ENCODE data around the gene DSCAM. TPM values are rescaled to one million over a fixed set of nuclear protein-coding genes. Genes with fewer than 3 reads are reported as not detected.

The DSCAM gene
- total and polyA plus RNA-seq, 2 experiments from 2014 or later: 0.07 TPM; not detected in 1

DNA sequence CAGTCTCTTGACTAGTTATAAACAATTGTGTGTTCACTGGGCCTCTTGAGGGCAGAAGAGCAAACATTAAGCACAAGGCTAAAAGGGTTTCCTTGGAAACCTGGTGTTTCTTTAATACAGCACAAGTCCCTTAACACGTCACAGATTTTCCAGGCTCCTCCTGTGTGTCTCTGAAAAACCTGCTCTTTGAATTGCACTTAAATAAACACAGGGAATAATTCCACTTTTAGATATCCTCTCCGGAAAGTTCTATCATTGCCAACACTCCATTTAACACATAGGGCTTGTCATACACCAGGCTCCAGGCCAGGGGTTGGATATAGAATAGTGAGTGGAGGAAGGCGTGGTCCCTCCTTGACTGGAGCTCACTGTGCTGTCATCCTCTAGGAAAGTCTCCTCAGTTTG is 442.6 kb downstream of the DSCAM start:
- H3K27me3 Mint-ChIP-seq (ENCODE audit: insufficient read depth, low read depth, poor library complexity): no peaks in the 10 kb centered on the region
- H3K4me2 ChIP-seq: no peak overlapping the region
- H3F3A ChIP-seq (replicated peaks; ENCODE audit: low read depth): no peaks in the 10 kb centered on the region
- H4K20me1 ChIP-seq (replicated peaks; ENCODE audit: insufficient read depth): no peaks in the 10 kb centered on the region
- no peak for ATAC-seq
- H3K9me2 ChIP-seq (ENCODE audit: insufficient read depth): no peaks in the 10 kb centered on the region
- no peak overlapping the region for H3K4me3 Mint-ChIP-seq
- DNase-seq (ENCODE audit: low spot score): no peak
- no peaks in the 10 kb centered on the region for H3K27me3 ChIP-seq (ENCODE audit: insufficient read depth)
- TF ChIP-seq EZH2 (IDR thresholded peaks at IDR 0.05; ENCODE audit: low read depth, unreplicated experiment): no peak
- TF ChIP-seq, protein P1, sequence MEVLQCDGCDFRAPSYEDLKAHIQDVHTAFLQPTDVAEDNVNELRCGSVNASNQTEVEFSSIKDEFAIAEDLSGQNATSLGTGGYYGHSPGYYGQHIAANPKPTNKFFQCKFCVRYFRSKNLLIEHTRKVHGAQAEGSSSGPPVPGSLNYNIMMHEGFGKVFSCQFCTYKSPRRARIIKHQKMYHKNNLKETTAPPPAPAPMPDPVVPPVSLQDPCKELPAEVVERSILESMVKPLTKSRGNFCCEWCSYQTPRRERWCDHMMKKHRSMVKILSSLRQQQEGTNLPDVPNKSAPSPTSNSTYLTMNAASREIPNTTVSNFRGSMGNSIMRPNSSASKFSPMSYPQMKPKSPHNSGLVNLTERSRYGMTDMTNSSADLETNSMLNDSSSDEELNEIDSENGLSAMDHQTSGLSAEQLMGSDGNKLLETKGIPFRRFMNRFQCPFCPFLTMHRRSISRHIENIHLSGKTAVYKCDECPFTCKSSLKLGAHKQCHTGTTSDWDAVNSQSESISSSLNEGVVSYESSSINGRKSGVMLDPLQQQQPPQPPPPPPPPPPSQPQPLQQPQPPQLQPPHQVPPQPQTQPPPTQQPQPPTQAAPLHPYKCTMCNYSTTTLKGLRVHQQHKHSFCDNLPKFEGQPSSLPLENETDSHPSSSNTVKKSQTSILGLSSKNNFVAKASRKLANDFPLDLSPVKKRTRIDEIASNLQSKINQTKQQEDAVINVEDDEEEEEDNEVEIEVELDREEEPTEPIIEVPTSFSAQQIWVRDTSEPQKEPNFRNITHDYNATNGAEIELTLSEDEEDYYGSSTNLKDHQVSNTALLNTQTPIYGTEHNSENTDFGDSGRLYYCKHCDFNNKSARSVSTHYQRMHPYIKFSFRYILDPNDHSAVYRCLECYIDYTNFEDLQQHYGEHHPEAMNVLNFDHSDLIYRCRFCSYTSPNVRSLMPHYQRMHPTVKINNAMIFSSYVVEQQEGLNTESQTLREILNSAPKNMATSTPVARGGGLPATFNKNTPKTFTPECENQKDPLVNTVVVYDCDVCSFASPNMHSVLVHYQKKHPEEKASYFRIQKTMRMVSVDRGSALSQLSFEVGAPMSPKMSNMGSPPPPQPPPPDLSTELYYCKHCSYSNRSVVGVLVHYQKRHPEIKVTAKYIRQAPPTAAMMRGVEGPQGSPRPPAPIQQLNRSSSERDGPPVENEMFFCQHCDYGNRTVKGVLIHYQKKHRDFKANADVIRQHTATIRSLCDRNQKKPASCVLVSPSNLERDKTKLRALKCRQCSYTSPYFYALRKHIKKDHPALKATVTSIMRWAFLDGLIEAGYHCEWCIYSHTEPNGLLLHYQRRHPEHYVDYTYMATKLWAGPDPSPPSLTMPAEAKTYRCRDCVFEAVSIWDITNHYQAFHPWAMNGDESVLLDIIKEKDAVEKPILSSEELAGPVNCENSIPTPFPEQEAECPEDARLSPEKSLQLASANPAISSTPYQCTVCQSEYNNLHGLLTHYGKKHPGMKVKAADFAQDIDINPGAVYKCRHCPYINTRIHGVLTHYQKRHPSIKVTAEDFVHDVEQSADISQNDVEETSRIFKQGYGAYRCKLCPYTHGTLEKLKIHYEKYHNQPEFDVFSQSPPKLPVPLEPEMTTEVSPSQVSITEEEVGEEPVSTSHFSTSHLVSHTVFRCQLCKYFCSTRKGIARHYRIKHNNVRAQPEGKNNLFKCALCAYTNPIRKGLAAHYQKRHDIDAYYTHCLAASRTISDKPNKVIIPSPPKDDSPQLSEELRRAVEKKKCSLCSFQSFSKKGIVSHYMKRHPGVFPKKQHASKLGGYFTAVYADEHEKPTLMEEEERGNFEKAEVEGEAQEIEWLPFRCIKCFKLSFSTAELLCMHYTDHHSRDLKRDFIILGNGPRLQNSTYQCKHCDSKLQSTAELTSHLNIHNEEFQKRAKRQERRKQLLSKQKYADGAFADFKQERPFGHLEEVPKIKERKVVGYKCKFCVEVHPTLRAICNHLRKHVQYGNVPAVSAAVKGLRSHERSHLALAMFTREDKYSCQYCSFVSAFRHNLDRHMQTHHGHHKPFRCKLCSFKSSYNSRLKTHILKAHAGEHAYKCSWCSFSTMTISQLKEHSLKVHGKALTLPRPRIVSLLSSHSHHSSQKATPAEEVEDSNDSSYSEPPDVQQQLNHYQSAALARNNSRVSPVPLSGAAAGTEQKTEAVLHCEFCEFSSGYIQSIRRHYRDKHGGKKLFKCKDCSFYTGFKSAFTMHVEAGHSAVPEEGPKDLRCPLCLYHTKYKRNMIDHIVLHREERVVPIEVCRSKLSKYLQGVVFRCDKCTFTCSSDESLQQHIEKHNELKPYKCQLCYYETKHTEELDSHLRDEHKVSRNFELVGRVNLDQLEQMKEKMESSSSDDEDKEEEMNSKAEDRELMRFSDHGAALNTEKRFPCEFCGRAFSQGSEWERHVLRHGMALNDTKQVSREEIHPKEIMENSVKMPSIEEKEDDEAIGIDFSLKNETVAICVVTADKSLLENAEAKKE (CRISPR knock-in tag; IDR thresholded peaks at IDR 0.05): no peak
- TF ChIP-seq ZNF331 (CRISPR knock-in tag; IDR thresholded peaks at IDR 0.05; ENCODE audit: low read depth): no peak
- TF ChIP-seq EZH2phosphoT487 (IDR thresholded peaks at IDR 0.05; ENCODE audit: unreplicated experiment): no peak
- no peak for TF ChIP-seq POLR2AphosphoS5 (IDR thresholded peaks at IDR 0.05; ENCODE audit: low read depth)
- peaks cover 76% of the 10 kb centered on the region for H3K9me3 Mint-ChIP-seq
- H3K36me3 ChIP-seq (ENCODE audit: insufficient read depth): no peaks in the 10 kb centered on the region
- H3K4me3 ChIP-seq: no peak overlapping the region
- no peak overlapping the region for H2AFZ ChIP-seq
- peaks cover 8% of the 10 kb centered on the region; the same call in 1 of the 3 replicates for H3K36me3 Mint-ChIP-seq (ENCODE audit: low read depth)
- no peaks in the 10 kb centered on the region for H3K4me1 ChIP-seq (ENCODE audit: insufficient read depth)
- no peak overlapping the region for H3K27ac ChIP-seq (ENCODE audit: low read depth)
- no peaks in the 10 kb centered on the region for H3K79me2 ChIP-seq (replicated peaks; ENCODE audit: insufficient read depth)
- no peak overlapping the region for H3K27ac Mint-ChIP-seq
- H3K4me1 Mint-ChIP-seq: no peaks in the 10 kb centered on the region

DNA sequence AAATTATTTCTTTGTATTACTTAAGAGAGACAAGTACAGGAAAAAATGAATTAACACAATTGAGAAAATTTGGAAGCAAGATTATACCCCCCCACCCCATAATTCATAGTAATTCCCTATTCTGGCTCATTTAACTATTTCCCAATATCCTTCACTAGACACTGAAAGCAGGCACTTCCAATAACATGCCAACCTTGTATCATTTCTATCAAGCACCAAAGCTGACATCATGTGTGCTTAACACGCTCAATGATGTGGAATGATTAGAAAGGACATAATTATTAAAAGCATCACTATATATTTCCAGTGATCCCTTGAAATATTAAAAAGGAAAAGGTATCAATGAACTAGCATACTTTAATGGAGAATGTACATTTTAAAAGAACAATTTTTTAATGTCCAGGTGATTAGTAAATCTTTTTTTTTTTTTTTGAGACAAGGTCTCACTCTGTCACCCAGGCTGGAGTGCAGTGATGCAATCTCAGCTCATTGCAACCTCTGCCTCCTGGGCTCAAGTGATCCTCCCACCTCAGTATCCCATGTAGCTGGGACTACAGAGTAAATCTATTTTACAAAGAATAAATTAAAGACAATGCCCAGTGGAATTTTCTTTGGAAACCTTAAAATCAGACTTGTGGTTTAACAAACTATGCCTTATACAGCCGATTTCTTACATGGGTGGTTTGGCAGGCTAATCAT is 443.9 kb downstream of the DSCAM start:
- ATAC-seq: no peak
- TF ChIP-seq ZNF114 (CRISPR knock-in tag; IDR thresholded peaks at IDR 0.05) (no peak), JUNB (IDR thresholded peaks at IDR 0.05; ENCODE audit: unreplicated experiment) (no peak), EZH2phosphoT487 (IDR thresholded peaks at IDR 0.05; ENCODE audit: unreplicated experiment) (no peak), CREB1 (CRISPR knock-in tag; IDR thresholded peaks at IDR 0.05; ENCODE audit: low read depth) (no peak)
- TF ChIP-seq, protein P2, sequence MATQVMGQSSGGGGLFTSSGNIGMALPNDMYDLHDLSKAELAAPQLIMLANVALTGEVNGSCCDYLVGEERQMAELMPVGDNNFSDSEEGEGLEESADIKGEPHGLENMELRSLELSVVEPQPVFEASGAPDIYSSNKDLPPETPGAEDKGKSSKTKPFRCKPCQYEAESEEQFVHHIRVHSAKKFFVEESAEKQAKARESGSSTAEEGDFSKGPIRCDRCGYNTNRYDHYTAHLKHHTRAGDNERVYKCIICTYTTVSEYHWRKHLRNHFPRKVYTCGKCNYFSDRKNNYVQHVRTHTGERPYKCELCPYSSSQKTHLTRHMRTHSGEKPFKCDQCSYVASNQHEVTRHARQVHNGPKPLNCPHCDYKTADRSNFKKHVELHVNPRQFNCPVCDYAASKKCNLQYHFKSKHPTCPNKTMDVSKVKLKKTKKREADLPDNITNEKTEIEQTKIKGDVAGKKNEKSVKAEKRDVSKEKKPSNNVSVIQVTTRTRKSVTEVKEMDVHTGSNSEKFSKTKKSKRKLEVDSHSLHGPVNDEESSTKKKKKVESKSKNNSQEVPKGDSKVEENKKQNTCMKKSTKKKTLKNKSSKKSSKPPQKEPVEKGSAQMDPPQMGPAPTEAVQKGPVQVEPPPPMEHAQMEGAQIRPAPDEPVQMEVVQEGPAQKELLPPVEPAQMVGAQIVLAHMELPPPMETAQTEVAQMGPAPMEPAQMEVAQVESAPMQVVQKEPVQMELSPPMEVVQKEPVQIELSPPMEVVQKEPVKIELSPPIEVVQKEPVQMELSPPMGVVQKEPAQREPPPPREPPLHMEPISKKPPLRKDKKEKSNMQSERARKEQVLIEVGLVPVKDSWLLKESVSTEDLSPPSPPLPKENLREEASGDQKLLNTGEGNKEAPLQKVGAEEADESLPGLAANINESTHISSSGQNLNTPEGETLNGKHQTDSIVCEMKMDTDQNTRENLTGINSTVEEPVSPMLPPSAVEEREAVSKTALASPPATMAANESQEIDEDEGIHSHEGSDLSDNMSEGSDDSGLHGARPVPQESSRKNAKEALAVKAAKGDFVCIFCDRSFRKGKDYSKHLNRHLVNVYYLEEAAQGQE (IDR thresholded peaks at IDR 0.05; ENCODE audit: unreplicated experiment): no peak
- TF ChIP-seq, protein P3, sequence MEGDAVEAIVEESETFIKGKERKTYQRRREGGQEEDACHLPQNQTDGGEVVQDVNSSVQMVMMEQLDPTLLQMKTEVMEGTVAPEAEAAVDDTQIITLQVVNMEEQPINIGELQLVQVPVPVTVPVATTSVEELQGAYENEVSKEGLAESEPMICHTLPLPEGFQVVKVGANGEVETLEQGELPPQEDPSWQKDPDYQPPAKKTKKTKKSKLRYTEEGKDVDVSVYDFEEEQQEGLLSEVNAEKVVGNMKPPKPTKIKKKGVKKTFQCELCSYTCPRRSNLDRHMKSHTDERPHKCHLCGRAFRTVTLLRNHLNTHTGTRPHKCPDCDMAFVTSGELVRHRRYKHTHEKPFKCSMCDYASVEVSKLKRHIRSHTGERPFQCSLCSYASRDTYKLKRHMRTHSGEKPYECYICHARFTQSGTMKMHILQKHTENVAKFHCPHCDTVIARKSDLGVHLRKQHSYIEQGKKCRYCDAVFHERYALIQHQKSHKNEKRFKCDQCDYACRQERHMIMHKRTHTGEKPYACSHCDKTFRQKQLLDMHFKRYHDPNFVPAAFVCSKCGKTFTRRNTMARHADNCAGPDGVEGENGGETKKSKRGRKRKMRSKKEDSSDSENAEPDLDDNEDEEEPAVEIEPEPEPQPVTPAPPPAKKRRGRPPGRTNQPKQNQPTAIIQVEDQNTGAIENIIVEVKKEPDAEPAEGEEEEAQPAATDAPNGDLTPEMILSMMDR (conservative IDR thresholded peaks at IDR 0.05; ENCODE audit: low read depth in 2 of 2): no peak

More for the DNA sequence above, 443.9 kb downstream of the DSCAM start:
- Histone ChIP-seq H3K79me2 (replicated peaks; ENCODE audit: insufficient read depth) (no peaks in the 10 kb centered on the region), H3K27ac (ENCODE audit: low read depth) (no peak overlapping the region), H3K4me1 (ENCODE audit: insufficient read depth) (no peaks in the 10 kb centered on the region), H3K27me3 (ENCODE audit: insufficient read depth) (no peaks in the 10 kb centered on the region), H3K36me3 (ENCODE audit: insufficient read depth) (no peaks in the 10 kb centered on the region), H3K4me2 (no peak overlapping the region), H3F3A (replicated peaks; ENCODE audit: low read depth) (no peaks in the 10 kb centered on the region), H3K9me2 (ENCODE audit: insufficient read depth) (no peaks in the 10 kb centered on the region), H2AFZ (no peak overlapping the region), H3K4me3 (no peak overlapping the region), H4K20me1 (replicated peaks; ENCODE audit: insufficient read depth) (no peaks in the 10 kb centered on the region)
- H3K27me3 Mint-ChIP-seq (ENCODE audit: insufficient read depth, low read depth, poor library complexity): no peaks in the 10 kb centered on the region
- H3K4me3 Mint-ChIP-seq: no peak overlapping the region
- H3K4me1 Mint-ChIP-seq: no peaks in the 10 kb centered on the region
- H3K9me3 Mint-ChIP-seq: peaks cover 82% of the 10 kb centered on the region
- DNase-seq (ENCODE audit: low spot score): no peak
- no peak overlapping the region for H3K27ac Mint-ChIP-seq
- H3K36me3 Mint-ChIP-seq (ENCODE audit: low read depth): peaks cover 8% of the 10 kb centered on the region; the same call in 1 of the 3 replicates

Measured in GM23338 (cell line).